RWPE2 (cell line): ENCODE measurements around the gene MED15.

Source experiments
- ATAC-seq: fragments of 200-7000 bp; cut with Tn5 transposase; 3 replicates; pipeline ENCODE4 v1.9.1; 2021; ENCODE audit warnings: low read depth
- DNase-seq: peaks from one replicate; pipeline ENCODE4 v3.0.0-alpha.2; 2020; ENCODE audit warnings: low spot score
- H3K27ac ChIP-seq: fragments of 450-650 bp; 2 replicates; pipeline ENCODE4 v1.5.1; 2017; ENCODE audit warnings: mild to moderate bottlenecking; ENCODE audit not compliant: poor library complexity, severe bottlenecking
- H3K27me3 ChIP-seq: fragments of 250-450 bp; sonication (Bioruptor Pico); 2 replicates; pipeline ENCODE4 v1.5.1; 2021; ENCODE audit warnings: mild to moderate bottlenecking, moderate library complexity; ENCODE audit not compliant: insufficient read depth, poor library complexity, severe bottlenecking
- H3K36me3 ChIP-seq: fragments of 250-450 bp; sonication (Bioruptor Pico); 2 replicates; pipeline ENCODE4 v1.5.1; 2020; ENCODE audit warnings: low read depth, mild to moderate bottlenecking, moderate library complexity
- H3K4me1 ChIP-seq: fragments of 250-450 bp; sonication (Bioruptor Pico); 2 replicates; pipeline ENCODE4 v1.5.1; 2021; ENCODE audit warnings: mild to moderate bottlenecking, moderate library complexity; ENCODE audit not compliant: insufficient read depth, poor library complexity, severe bottlenecking
- H3K4me3 ChIP-seq: fragments of 250-450 bp; sonication (Bioruptor Pico); 2 replicates; pipeline ENCODE4 v1.5.1; 2021; ENCODE audit warnings: mild to moderate bottlenecking, moderate library complexity; ENCODE audit not compliant: severe bottlenecking
- H3K9me3 ChIP-seq: fragments of 250-450 bp; sonication (Bioruptor Pico); 2 replicates; pipeline ENCODE4 v1.5.1; 2021; ENCODE audit warnings: mild to moderate bottlenecking, moderate library complexity; ENCODE audit not compliant: severe bottlenecking
- CTCF ChIP-seq: fragments of 450-650 bp; IDR thresholded peaks from one replicate; pipeline ENCODE4 v1.5.1; 2017; ENCODE audit warnings: mild to moderate bottlenecking, moderate library complexity; ENCODE audit not compliant: poor library complexity, severe bottlenecking

MED15 gene

DNA sequence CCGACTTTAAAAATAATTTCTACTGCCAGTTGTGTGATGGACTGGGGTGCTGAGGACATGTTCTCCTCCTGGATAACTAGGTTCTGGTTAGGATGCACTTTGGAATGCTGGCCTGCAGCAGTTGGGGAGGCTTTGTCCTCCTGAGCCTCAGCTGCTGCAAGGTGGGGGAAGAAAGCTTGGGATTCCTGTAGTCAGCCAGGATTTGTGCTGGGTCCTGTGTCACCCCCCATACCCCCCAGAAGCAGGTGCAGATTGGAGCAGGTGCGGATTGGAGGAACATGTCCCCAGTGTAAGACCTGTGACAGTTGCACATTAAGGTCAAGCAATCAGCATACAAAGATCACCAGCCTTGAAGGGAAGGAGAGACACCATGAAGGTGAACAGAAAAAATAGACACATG lies 51.1 kb downstream of the MED15 start:
- TF ChIP-seq CTCF, result no peak
- Histone ChIP-seq H3K4me3 (no peak overlapping the region), H3K4me1 (no peaks in the 10 kb centered on the region), H3K27me3 (no peaks in the 10 kb centered on the region), H3K27ac (no peak overlapping the region), H3K9me3 (peaks cover 5% of the 10 kb centered on the region), H3K36me3 (peaks cover 100% of the 10 kb centered on the region)
- no peak for ATAC-seq
- no peak for DNase-seq

DNA sequence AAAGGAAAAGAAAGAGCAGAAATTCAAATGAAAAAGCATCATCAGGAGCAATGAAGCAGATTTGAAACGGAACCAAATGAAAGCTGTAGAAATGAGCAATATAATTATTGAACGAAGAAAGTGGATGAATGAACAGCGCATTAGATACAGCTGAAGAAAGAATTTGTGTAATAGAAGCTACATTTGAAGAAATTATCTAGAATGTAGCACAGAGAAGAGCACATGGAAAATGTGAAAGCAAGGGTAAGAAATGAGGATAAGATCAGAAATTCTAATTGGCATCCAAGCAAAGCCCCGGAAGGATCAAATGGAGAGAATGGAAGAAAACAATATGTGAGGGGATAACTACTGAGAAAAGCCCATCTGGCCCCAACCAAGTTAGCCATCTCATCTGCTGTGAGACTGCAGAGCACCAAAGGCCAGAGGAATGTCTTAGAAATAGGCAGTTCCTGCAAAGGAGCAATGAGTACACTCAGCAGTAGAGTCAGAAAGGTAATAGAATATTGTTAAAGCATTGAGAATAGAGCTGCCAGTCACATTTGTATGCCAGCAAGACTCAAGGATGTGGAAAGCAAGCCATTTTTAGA lies 51.9 kb downstream of the MED15 start:
- H3K27me3 ChIP-seq, result no peaks in the 10 kb centered on the region
- ATAC-seq (no peak), DNase-seq (no peak)
- H3K27ac ChIP-seq, result no peak overlapping the region
- H3K4me1 ChIP-seq, result no peaks in the 10 kb centered on the region
- no peak for TF ChIP-seq CTCF
- H3K36me3 ChIP-seq, result peaks cover 100% of the 10 kb centered on the region
- H3K9me3 ChIP-seq, result peaks cover 2% of the 10 kb centered on the region
- H3K4me3 ChIP-seq, result no peak overlapping the region

DNA sequence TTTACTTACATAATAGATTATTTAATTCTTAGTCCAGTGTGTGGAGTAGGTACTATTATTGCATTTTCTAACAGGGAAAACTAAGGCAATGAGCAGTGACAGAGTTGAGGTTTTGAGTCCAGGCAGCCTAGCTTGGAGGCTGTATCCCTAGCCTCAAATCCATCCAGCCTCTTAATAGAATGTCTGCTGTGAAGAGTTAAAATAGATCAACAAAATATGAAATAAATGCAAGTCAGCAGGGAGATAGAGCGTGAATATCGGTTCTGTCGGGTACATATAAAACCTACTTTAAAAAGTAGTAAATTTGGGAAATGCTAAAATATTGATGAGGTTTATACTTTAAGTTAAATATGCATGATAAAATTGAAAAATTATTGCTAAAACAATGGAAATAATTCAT lies 53.3 kb downstream of the MED15 start:
- H3K4me3 ChIP-seq, result no peak overlapping the region
- no peak for DNase-seq
- peaks cover 2% of the 10 kb centered on the region for H3K9me3 ChIP-seq
- H3K27me3 ChIP-seq, result no peaks in the 10 kb centered on the region
- no peak for TF ChIP-seq CTCF
- no peaks in the 10 kb centered on the region for H3K4me1 ChIP-seq
- peaks cover 99% of the 10 kb centered on the region for H3K36me3 ChIP-seq
- no peak for ATAC-seq
- H3K27ac ChIP-seq, result no peak overlapping the region

- Histone ChIP-seq H3K27ac (no peak overlapping the region), H3K36me3 (peaks cover 96% of the 10 kb centered on the region), H3K4me3 (no peak overlapping the region)
Observed at GRCh38 chr22:20561882-20562281, 54.5 kb downstream of the MED15 start.

More at GRCh38 chr22:20561882-20562281, 54.5 kb downstream of the MED15 start:
- H3K27me3 ChIP-seq, result no peaks in the 10 kb centered on the region
- H3K4me1 ChIP-seq, result peaks cover 8% of the 10 kb centered on the region
- DNase-seq, result no peak
- no peak for ATAC-seq
- peaks cover 2% of the 10 kb centered on the region for H3K9me3 ChIP-seq
- TF ChIP-seq CTCF, result no peak
